AG04449 (cell line): ENCODE measurements around the gene ADAMTS14.

Source experiments
- CTCF ChIA-PET: fragments of 350-600 bp; formaldehyde crosslinking; extraction: SDS; loops from one replicate; lab custom pipeline; 2021; ENCODE audit warnings: antibody characterized with exemption; lab: Yijun Ruan, JAX
- POLR2A ChIA-PET: fragments of 400-600, 350-600 bp; formaldehyde crosslinking; extraction: SDS; loops from one replicate; lab custom pipeline; 2020; ENCODE audit warnings: antibody characterized with exemption, inconsistent platforms; lab: Yijun Ruan, JAX
- DNase-seq: peaks from one replicate; pipeline ENCODE4 v3.0.0-alpha.2; 2010; ENCODE audit warnings: low read depth, low spot score
- H3K4me3 ChIP-seq: 2 replicates; pipeline ENCODE4 v1.5.1; 2011; ENCODE audit warnings: low read depth, mild to moderate bottlenecking, control low read depth, low read length
- TF ChIP-seq, protein P1 (sequence below): IDR thresholded peaks from one replicate; pipeline ENCODE4 v1.5.1; 2011; ENCODE audit warnings: mild to moderate bottlenecking, moderate library complexity, low read length, control low read depth, inconsistent platforms; ENCODE audit not compliant: insufficient read depth; ENCODE audit errors: missing control alignments

Gene ADAMTS14

DNA sequence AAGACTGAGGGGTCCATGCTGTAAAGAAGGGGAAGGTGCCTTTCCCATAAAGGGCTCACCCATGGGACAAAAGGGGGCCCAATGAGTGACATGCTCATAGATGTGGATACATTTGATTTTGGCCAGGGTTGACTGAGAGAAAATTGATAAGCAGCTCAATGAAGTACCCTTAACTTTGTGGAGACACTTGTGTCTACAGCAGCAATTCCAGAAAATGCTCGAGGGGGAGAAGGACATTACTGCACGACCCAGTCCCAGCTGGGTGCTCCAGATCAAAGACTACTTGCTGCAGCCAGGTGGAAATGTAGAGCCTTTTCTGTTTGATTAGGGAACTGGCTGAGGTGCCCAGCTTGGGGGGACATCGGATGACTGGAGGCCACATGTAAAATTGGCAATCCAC is 22.2 kb upstream of the ADAMTS14 start:
- ChIA-PET POLR2A (no interaction called here), CTCF (no interaction called here)
- no peak for DNase-seq
- no peak overlapping the region for H3K4me3 ChIP-seq
- TF ChIP-seq, protein P1, sequence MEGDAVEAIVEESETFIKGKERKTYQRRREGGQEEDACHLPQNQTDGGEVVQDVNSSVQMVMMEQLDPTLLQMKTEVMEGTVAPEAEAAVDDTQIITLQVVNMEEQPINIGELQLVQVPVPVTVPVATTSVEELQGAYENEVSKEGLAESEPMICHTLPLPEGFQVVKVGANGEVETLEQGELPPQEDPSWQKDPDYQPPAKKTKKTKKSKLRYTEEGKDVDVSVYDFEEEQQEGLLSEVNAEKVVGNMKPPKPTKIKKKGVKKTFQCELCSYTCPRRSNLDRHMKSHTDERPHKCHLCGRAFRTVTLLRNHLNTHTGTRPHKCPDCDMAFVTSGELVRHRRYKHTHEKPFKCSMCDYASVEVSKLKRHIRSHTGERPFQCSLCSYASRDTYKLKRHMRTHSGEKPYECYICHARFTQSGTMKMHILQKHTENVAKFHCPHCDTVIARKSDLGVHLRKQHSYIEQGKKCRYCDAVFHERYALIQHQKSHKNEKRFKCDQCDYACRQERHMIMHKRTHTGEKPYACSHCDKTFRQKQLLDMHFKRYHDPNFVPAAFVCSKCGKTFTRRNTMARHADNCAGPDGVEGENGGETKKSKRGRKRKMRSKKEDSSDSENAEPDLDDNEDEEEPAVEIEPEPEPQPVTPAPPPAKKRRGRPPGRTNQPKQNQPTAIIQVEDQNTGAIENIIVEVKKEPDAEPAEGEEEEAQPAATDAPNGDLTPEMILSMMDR, result no peak

DNA sequence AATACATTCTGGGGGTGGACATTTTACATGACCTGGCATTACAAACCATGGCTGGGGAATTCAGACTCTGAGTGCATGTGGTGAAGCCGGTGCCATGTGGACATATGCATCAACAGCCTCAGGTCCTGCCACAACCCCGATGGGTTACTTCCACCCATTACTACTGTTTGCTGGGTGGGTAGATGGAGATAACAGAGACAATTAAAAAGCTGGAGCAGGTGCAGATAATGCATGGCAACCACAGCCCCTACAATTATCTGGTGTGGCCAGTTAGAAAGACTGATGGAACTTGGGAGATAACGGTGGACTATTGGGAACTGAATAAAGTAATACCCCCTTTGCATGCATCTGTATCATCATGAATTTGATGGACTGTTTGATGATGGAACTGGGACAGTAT is 21.6 kb upstream of the ADAMTS14 start:
- no peak for DNase-seq
- no peak overlapping the region for H3K4me3 ChIP-seq
- POLR2A ChIA-PET, result no interaction called here
- CTCF ChIA-PET, result no interaction called here
- TF ChIP-seq, protein P1, result no peak

DNA sequence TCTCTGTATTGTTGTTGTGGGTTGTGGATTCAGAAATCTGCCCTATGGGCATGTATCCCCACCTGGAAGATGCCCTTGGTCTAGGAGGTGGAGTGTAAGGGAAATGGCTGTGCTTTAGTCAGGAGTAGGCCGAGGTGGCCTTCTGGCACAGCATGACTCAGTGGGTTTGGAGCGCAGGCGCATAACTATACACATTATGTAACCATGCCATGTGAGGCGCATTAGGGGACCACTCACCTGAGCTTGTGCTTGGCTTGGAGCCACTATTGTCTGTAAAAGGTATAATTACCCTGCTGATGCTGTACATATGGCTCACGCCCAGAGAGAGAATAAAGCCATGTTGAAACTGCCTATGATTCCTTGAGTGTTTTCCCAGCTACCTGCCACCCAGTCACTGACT is 20.6 kb upstream of the ADAMTS14 start:
- H3K4me3 ChIP-seq, result no peak overlapping the region
- CTCF ChIA-PET, result interaction anchor here (1.1 kb wide), 1 partner anchor 109 kb away, joined by 3 read pairs; no protein-coding TSS in a partner anchor
- POLR2A ChIA-PET, result interaction anchor here (1.9 kb wide), 1 partner anchor 42 kb away, joined by 6 read pairs; no protein-coding TSS in a partner anchor
- TF ChIP-seq, protein P1, result no peak
- DNase-seq, result no peak

- POLR2A ChIA-PET, result interaction anchor here (0.6 to 1.9 kb wide), 6 partner anchors 11 to 101 kb away, joined by 3 to 16 read pairs (median 4); no protein-coding TSS in a partner anchor
- CTCF ChIA-PET, result interaction anchor here (0.8 to 1.2 kb wide), 8 partner anchors 8 to 108 kb away, joined by 3 to 4 read pairs (median 3); no protein-coding TSS in a partner anchor
- TF ChIP-seq, protein P1, result no peak
- DNase-seq, result peak; percentile 96
- no peak overlapping the region for H3K4me3 ChIP-seq
Measured at GRCh38 chr10:70652761-70653657, 19.3 kb upstream of the ADAMTS14 start.

- no peak for DNase-seq
- CTCF ChIA-PET, result no interaction called here
- no peak overlapping the region for H3K4me3 ChIP-seq
- POLR2A ChIA-PET, result no interaction called here
- TF ChIP-seq, protein P1, result no peak
Measured at GRCh38 chr10:70655316-70655715, 17.0 kb upstream of the ADAMTS14 start.

DNA sequence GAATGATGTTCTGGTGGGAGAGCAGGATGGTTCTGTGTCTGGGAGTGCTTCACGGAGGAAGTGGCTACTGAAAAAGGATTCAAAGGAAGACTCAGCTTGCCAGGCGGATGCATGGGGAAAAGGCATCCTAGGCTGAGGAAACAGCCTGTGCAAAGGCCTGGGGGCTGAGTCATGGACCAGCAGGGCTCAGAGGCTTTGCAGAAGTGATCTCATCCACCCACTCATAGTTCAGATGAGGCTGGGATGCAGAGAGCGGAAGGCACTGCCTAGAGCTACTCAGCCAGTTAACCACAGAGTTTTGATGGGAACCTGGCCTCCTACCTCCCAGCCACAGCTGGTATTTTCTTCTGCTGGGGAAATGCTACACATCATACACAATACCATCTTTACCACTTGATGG is 15.8 kb upstream of the ADAMTS14 start:
- DNase-seq, result peak; percentile 97
- no peak overlapping the region for H3K4me3 ChIP-seq
- ChIA-PET CTCF (interaction anchor here (1.2 to 1.4 kb wide), 2 partner anchors 36 to 103 kb away, joined by 3 read pairs; no protein-coding TSS in a partner anchor), POLR2A (interaction anchor here (0.7 to 1.5 kb wide), 4 partner anchors 8 to 105 kb away, joined by 3 to 16 read pairs (median 8); no protein-coding TSS in a partner anchor)
- TF ChIP-seq, protein P1, result no peak
